ENCODE results near the gene RBM17.

- no peak for TF ChIP-seq CTCF (IDR thresholded peaks at IDR 0.05; ENCODE audit: low read length)
- TF ChIP-seq EZH2 (IDR thresholded peaks at IDR 0.05; ENCODE audit: borderline replicate concordance, low read length): no peak
Observed at GRCh38 chr10:6048281-6049030, 40.4 kb upstream of the RBM17 start.

All from OCI-LY1 (cell line).